WTC11 (cell line): ENCODE results near the gene LGALS1. TPM values are rescaled to one million over a fixed set of nuclear protein-coding genes. Genes with fewer than 3 reads are reported as not detected.

ENCODE experiments used
- ATAC-seq: fragments of 200-7000 bp; cut with Tn5 transposase; 2 replicates; pipeline ENCODE4 v1.10.0; 2021; ENCODE audit warnings: mild to moderate bottlenecking, moderate library complexity
- CTCF ChIA-PET: fragments of 300-600 bp; sonication (Branson Sonifier 250); formaldehyde crosslinking; loops from one replicate; lab custom pipeline; 2021; ENCODE audit warnings: antibody characterized with exemption; lab: Charles Lee
- POLR2A ChIA-PET: fragments of 350-600 bp; sonication (Branson Sonifier 250); formaldehyde crosslinking; loops from one replicate; lab custom pipeline; 2021; ENCODE audit warnings: antibody characterized with exemption; lab: Charles Lee
- DNase-seq: peaks from one replicate; pipeline ENCODE4 v3.0.0; 2021; ENCODE audit warnings: low spot score
- H3K27ac Mint-ChIP-seq: 2 replicates; pipeline ENCODE4 v1.8.0; 2021; ENCODE audit warnings: mixed read lengths
- H3K27me3 Mint-ChIP-seq: 2 replicates; pipeline ENCODE4 v1.8.0; 2021; ENCODE audit warnings: low read depth, mild to moderate bottlenecking, moderate library complexity, mixed read lengths
- H3K36me3 Mint-ChIP-seq: 2 replicates; pipeline ENCODE4 v1.8.0; 2021; ENCODE audit warnings: mixed read lengths
- H3K4me1 Mint-ChIP-seq: 2 replicates; pipeline ENCODE4 v1.8.0; 2022; ENCODE audit warnings: mixed read lengths
- H3K4me3 Mint-ChIP-seq: 2 replicates; pipeline ENCODE4 v1.8.0; 2021; ENCODE audit warnings: mild to moderate bottlenecking, moderate library complexity, mixed read lengths
- H3K9me3 Mint-ChIP-seq: 2 replicates; pipeline ENCODE4 v1.8.0; 2021; ENCODE audit warnings: mixed read lengths
- ARID4B ChIP-seq: sonication (generic); formaldehyde crosslinking; IDR thresholded peaks from 2 replicates; pipeline ENCODE4 v1.8.0; 2023; ENCODE audit warnings: missing genetic modification reagents, mild to moderate bottlenecking, borderline replicate concordance
- ATF1 ChIP-seq: sonication (generic); formaldehyde crosslinking; IDR thresholded peaks from 2 replicates; pipeline ENCODE4 v1.8.1; 2023; ENCODE audit warnings: mild to moderate bottlenecking, moderate library complexity, missing genetic modification reagents
- E2F5 ChIP-seq: sonication (generic); formaldehyde crosslinking; IDR thresholded peaks from 2 replicates; pipeline ENCODE4 v1.8.1; 2022; ENCODE audit warnings: mild to moderate bottlenecking, moderate library complexity, missing genetic modification reagents
- FOXP4 ChIP-seq: sonication (generic); formaldehyde crosslinking; IDR thresholded peaks from 2 replicates; pipeline ENCODE4 v1.8.0; 2022; ENCODE audit warnings: mild to moderate bottlenecking, missing genetic modification reagents
- GRHL2 ChIP-seq: fragments of 250-450 bp; sonication (Bioruptor Pico); IDR thresholded peaks from 2 replicates; pipeline ENCODE4 v1.8.0; 2022; ENCODE audit warnings: mild to moderate bottlenecking, moderate library complexity; ENCODE audit not compliant: insufficient replicate concordance, severe bottlenecking
- IRF2 ChIP-seq: sonication (generic); formaldehyde crosslinking; IDR thresholded peaks from 2 replicates; pipeline ENCODE4 v1.8.0; 2022; ENCODE audit warnings: low read depth, missing genetic modification reagents, borderline replicate concordance
- MXD4 ChIP-seq: fragments of 250-450 bp; sonication (Bioruptor Pico); IDR thresholded peaks from 2 replicates; pipeline ENCODE4 v1.8.0; 2021; ENCODE audit warnings: mild to moderate bottlenecking, moderate library complexity, borderline replicate concordance
- NFATC4 ChIP-seq: fragments of 250-450 bp; sonication (Bioruptor Pico); IDR thresholded peaks from 2 replicates; pipeline ENCODE4 v1.9.0; 2021; ENCODE audit warnings: mild to moderate bottlenecking
- SMAD4 ChIP-seq: sonication (generic); formaldehyde crosslinking; IDR thresholded peaks from 2 replicates; pipeline ENCODE4 v1.8.0; 2022; ENCODE audit warnings: mild to moderate bottlenecking, missing genetic modification reagents
- SP1 ChIP-seq: sonication (generic); formaldehyde crosslinking; conservative IDR thresholded peaks from 2 replicates; pipeline ENCODE4 v1.8.1; 2022; ENCODE audit warnings: missing genetic modification reagents
- TEAD1 ChIP-seq: sonication (generic); formaldehyde crosslinking; IDR thresholded peaks from 2 replicates; pipeline ENCODE4 v1.8.0; 2022; ENCODE audit warnings: mild to moderate bottlenecking, missing genetic modification reagents
- USF2 ChIP-seq: sonication (generic); formaldehyde crosslinking; IDR thresholded peaks from 2 replicates; pipeline ENCODE4 v1.8.1; 2023; ENCODE audit warnings: mild to moderate bottlenecking, missing genetic modification reagents, moderate library complexity
- ZBTB21 ChIP-seq: sonication (generic); formaldehyde crosslinking; IDR thresholded peaks from 2 replicates; pipeline ENCODE4 v1.8.1; 2023; ENCODE audit warnings: mild to moderate bottlenecking, missing genetic modification reagents, borderline replicate concordance
- ZNF263 ChIP-seq: sonication (generic); formaldehyde crosslinking; IDR thresholded peaks from 2 replicates; pipeline ENCODE4 v1.8.1; 2022; ENCODE audit warnings: low read depth, mild to moderate bottlenecking, moderate library complexity, missing genetic modification reagents
- ZNF423 ChIP-seq: fragments of 250-450 bp; sonication (Bioruptor Pico); IDR thresholded peaks from 2 replicates; pipeline ENCODE4 v2.1.2; 2022; ENCODE audit warnings: mild to moderate bottlenecking, moderate library complexity
- total RNA-seq: library from RNA; stranded (reverse); gene quantifications from 3 replicates; pipeline ENCODE4 v1.2.3, GENCODE V29; 2021
- TF ChIP-seq, protein P1 (sequence below): sonication (generic); formaldehyde crosslinking; IDR thresholded peaks from 2 replicates; pipeline ENCODE4 v1.8.1; 2022; ENCODE audit warnings: missing genetic modification reagents, borderline replicate concordance
- TF ChIP-seq, protein P2 (sequence below): sonication (generic); formaldehyde crosslinking; IDR thresholded peaks from 2 replicates; pipeline ENCODE4 v1.8.1; 2023; ENCODE audit warnings: mild to moderate bottlenecking, missing genetic modification reagents

LGALS1 gene
- total RNA-seq, 1 experiment from 2014 or later, result 17.3 TPM

GRCh38 chr22:37709445-37709765 is 34.0 kb downstream of the LGALS1 start (continued):
- TF ChIP-seq E2F5 (no peak), NFATC4 (CRISPR knock-in tag) (no peak)
- TF ChIP-seq, protein P1, sequence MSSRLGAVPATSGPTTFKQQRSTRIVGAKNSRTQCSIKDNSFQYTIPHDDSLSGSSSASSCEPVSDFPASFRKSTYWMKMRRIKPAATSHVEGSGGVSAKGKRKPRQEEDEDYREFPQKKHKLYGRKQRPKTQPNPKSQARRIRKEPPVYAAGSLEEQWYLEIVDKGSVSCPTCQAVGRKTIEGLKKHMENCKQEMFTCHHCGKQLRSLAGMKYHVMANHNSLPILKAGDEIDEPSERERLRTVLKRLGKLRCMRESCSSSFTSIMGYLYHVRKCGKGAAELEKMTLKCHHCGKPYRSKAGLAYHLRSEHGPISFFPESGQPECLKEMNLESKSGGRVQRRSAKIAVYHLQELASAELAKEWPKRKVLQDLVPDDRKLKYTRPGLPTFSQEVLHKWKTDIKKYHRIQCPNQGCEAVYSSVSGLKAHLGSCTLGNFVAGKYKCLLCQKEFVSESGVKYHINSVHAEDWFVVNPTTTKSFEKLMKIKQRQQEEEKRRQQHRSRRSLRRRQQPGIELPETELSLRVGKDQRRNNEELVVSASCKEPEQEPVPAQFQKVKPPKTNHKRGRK (CRISPR knock-in tag), result no peak

- Mint-ChIP-seq H3K36me3 (peaks cover 47% of the 10 kb centered on the region), H3K27me3 (no peaks in the 10 kb centered on the region), H3K9me3 (no peaks in the 10 kb centered on the region), H3K4me3 (no peak overlapping the region), H3K4me1 (peaks cover 3% of the 10 kb centered on the region; the same call in 1 of the 2 replicates), H3K27ac (no peak overlapping the region)
- TF ChIP-seq ARID4B (CRISPR knock-in tag) (no peak), TEAD1 (CRISPR knock-in tag) (no peak), ZNF423 (CRISPR knock-in tag) (no peak), USF2 (CRISPR knock-in tag) (no peak), IRF2 (no peak), ATF1 (CRISPR knock-in tag) (no peak), SMAD4 (CRISPR knock-in tag) (no peak), ZBTB21 (CRISPR knock-in tag) (no peak), FOXP4 (no peak), SP1 (CRISPR knock-in tag) (no peak), MXD4 (CRISPR knock-in tag) (no peak), GRHL2 (CRISPR knock-in tag) (no peak), ZNF263 (no peak)
- TF ChIP-seq, protein P2, sequence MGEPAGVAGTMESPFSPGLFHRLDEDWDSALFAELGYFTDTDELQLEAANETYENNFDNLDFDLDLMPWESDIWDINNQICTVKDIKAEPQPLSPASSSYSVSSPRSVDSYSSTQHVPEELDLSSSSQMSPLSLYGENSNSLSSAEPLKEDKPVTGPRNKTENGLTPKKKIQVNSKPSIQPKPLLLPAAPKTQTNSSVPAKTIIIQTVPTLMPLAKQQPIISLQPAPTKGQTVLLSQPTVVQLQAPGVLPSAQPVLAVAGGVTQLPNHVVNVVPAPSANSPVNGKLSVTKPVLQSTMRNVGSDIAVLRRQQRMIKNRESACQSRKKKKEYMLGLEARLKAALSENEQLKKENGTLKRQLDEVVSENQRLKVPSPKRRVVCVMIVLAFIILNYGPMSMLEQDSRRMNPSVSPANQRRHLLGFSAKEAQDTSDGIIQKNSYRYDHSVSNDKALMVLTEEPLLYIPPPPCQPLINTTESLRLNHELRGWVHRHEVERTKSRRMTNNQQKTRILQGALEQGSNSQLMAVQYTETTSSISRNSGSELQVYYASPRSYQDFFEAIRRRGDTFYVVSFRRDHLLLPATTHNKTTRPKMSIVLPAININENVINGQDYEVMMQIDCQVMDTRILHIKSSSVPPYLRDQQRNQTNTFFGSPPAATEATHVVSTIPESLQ, result no peak
- ChIA-PET CTCF (no interaction called here), POLR2A (no interaction called here)
- no peak for ATAC-seq
- DNase-seq, result no peak
Measured at GRCh38 chr22:37710675-37711074, 35.2 kb downstream of the LGALS1 start.
